MCF 10A (cell line): ENCODE measurements around the gene SLC29A3. TPM values are rescaled to one million over a fixed set of nuclear protein-coding genes. Genes with fewer than 3 reads are reported as not detected.

Source experiments
- BruUV-seq: library from RNA; stranded (reverse); fragments of 400-500 nt; replicated peaks from 2 replicates; lab custom pipeline; 2021; lab: Mats Ljungman, UMichigan
- CTCF ChIA-PET: fragments of 300-600 bp; sonication (Branson Sonifier 250); formaldehyde crosslinking; extraction: SDS; loops from one replicate; lab custom pipeline; 2021; ENCODE audit warnings: antibody characterized with exemption, inconsistent platforms; lab: Yijun Ruan, JAX
- POLR2A ChIA-PET: fragments of 300-600, 350-650 bp; sonication (Branson Sonifier 250); formaldehyde crosslinking; extraction: SDS; loops from one replicate; lab custom pipeline; 2020; ENCODE audit warnings: antibody characterized with exemption, inconsistent platforms; lab: Yijun Ruan, JAX
- DNase-seq: peaks from one replicate; pipeline ENCODE4 v3.0.0-alpha.2; 2018; ENCODE audit not compliant: unreplicated experiment
- H3K27ac Mint-ChIP-seq: one replicate; pipeline ENCODE4 v1.8.0; 2022; ENCODE audit warnings: mild to moderate bottlenecking, low read depth, mixed read lengths; ENCODE audit not compliant: unreplicated experiment
- H3K27me3 Mint-ChIP-seq: one replicate; pipeline ENCODE4 v1.8.0; 2022; ENCODE audit warnings: mixed read lengths; ENCODE audit not compliant: insufficient read depth, unreplicated experiment
- H3K36me3 Mint-ChIP-seq: one replicate; pipeline ENCODE4 v1.8.0; 2022; ENCODE audit warnings: mild to moderate bottlenecking, moderate library complexity, mixed read lengths; ENCODE audit not compliant: insufficient read depth, unreplicated experiment
- H3K4me1 Mint-ChIP-seq: one replicate; pipeline ENCODE4 v1.8.0; 2022; ENCODE audit warnings: mixed read lengths; ENCODE audit not compliant: insufficient read depth, unreplicated experiment
- H3K4me3 Mint-ChIP-seq: one replicate; pipeline ENCODE4 v1.8.0; 2022; ENCODE audit warnings: mild to moderate bottlenecking, moderate library complexity, mixed read lengths; ENCODE audit not compliant: unreplicated experiment
- H3K9me3 Mint-ChIP-seq: one replicate; pipeline ENCODE4 v1.8.0; 2022; ENCODE audit warnings: mixed read lengths; ENCODE audit not compliant: unreplicated experiment
- CTCF ChIP-seq: fragments of 200-600 bp; IDR thresholded peaks from one replicate; pipeline ENCODE4 v1.8.0; 2022; ENCODE audit warnings: antibody characterized with exemption, mild to moderate bottlenecking; ENCODE audit not compliant: unreplicated experiment
- intact Hi-C: fragments of 100-400 bp; cut with micrococcal nuclease; formaldehyde crosslinking; loops from 2 replicates; pipeline ENCODE4 v1.14.1; 2022
- total RNA-seq: library from RNA; stranded (reverse); gene quantifications from 2 replicates; pipeline ENCODE4 v1.2.3, GENCODE V29; 2022

Gene SLC29A3
- total RNA-seq, 1 experiment from 2014 or later: 3.6 TPM

- Mint-ChIP-seq H3K27ac (no peak overlapping the region), H3K4me1 (peaks cover 38% of the 10 kb centered on the region), H3K27me3 (no peaks in the 10 kb centered on the region), H3K9me3 (no peaks in the 10 kb centered on the region), H3K36me3 (no peaks in the 10 kb centered on the region), H3K4me3 (no peak overlapping the region)
- TF ChIP-seq CTCF: no peak
- CTCF ChIA-PET: interaction anchor here (0.7 to 1.2 kb wide), 4 partner anchors 26 to 1197 kb away, joined by 3 to 4 read pairs (median 4); partner anchors contain the start of gene TYSND1
- intact Hi-C loops: no loop called here
- POLR2A ChIA-PET: interaction anchor here (1.7 kb wide), 1 partner anchor 33 kb away, joined by 3 read pairs; no protein-coding TSS in a partner anchor
- DNase-seq: no peak
- BruUV-seq: no TSS peak
These were observed 25.3 kb downstream of the SLC29A3 start for GRCh38 chr10:71344154-71344925.

GRCh38 chr10:71344993-71345480 is 26.0 kb downstream of the SLC29A3 start:
- Mint-ChIP-seq H3K9me3 (no peaks in the 10 kb centered on the region), H3K36me3 (no peaks in the 10 kb centered on the region), H3K27ac (no peak overlapping the region), H3K4me1 (peaks cover 38% of the 10 kb centered on the region), H3K4me3 (no peak overlapping the region), H3K27me3 (no peaks in the 10 kb centered on the region)
- CTCF ChIA-PET: interaction anchor here (1.0 kb wide), 1 partner anchor 26 kb away, joined by 4 read pairs; no protein-coding TSS in a partner anchor
- POLR2A ChIA-PET: no interaction called here
- no peak for TF ChIP-seq CTCF
- intact Hi-C loops: no loop called here
- no TSS peak for BruUV-seq
- DNase-seq: no peak

GRCh38 chr10:71345694-71346093 is 26.6 kb downstream of the SLC29A3 start:
- Mint-ChIP-seq H3K4me3 (no peak overlapping the region), H3K9me3 (no peaks in the 10 kb centered on the region), H3K4me1 (peaks cover 31% of the 10 kb centered on the region), H3K27me3 (no peaks in the 10 kb centered on the region), H3K36me3 (no peaks in the 10 kb centered on the region), H3K27ac (no peak overlapping the region)
- ChIA-PET CTCF (interaction anchor here (0.7 to 7.9 kb wide), 2 partner anchors 28 to 669 kb away, joined by 3 to 51 read pairs; partner anchors contain the start of gene SLC29A3), POLR2A (no interaction called here)
- intact Hi-C loops: no loop called here
- BruUV-seq: no TSS peak
- no peak for DNase-seq
- no peak for TF ChIP-seq CTCF

- Mint-ChIP-seq H3K27me3 (no peaks in the 10 kb centered on the region), H3K4me3 (no peak overlapping the region), H3K4me1 (peaks cover 31% of the 10 kb centered on the region), H3K9me3 (no peaks in the 10 kb centered on the region), H3K36me3 (no peaks in the 10 kb centered on the region), H3K27ac (no peak overlapping the region)
- ChIA-PET POLR2A (no interaction called here), CTCF (interaction anchor here (0.6 to 7.9 kb wide), 2 partner anchors 29 to 45 kb away, joined by 4 to 51 read pairs; partner anchors contain the start of gene SLC29A3)
- no peak for DNase-seq
- TF ChIP-seq CTCF: no peak
- no TSS peak for BruUV-seq
- intact Hi-C loops: no loop called here
These were observed 27.7 kb downstream of the SLC29A3 start for GRCh38 chr10:71346731-71347130.
